Thoracic aorta (tissue), 2 donors: Measurements from ENCODE around the gene FIGN. TPM values are rescaled to one million over a fixed set of nuclear protein-coding genes. Genes with fewer than 3 reads are reported as not detected.

Experiments used
- ATAC-seq: fragments of 150-250 bp; one replicate; pipeline ENCODE4 v1.8.0; 2017; ENCODE audit warnings: low read depth; ENCODE audit not compliant: insufficient number of reproducible peaks, low FRiP score
- DNase-seq: peaks from one replicate; pipeline ENCODE4 v3.0.0-alpha.2; 2020; ENCODE audit warnings: low spot score
- H3K27ac ChIP-seq, 2 donors: fragments of 200-600 bp; sonication (generic); 1 replicate in 1 of 2; 2 replicates in 1 of 2; pipeline ENCODE4 v1.5.1; 2016; ENCODE audit warnings: mild to moderate bottlenecking in 2 of 2, moderate library complexity in 2 of 2
- H3K27me3 ChIP-seq: fragments of 200-600 bp; sonication (generic); replicated peaks from 2 replicates; pipeline ENCODE4 v1.6.0; 2016; ENCODE audit warnings: mild to moderate bottlenecking; ENCODE audit not compliant: insufficient read depth
- H3K36me3 ChIP-seq: fragments of 200-600 bp; sonication (generic); one replicate; pipeline ENCODE4 v1.5.1; 2016
- H3K4me1 ChIP-seq, 2 donors: fragments of 200-600 bp; sonication (generic); 1 replicate in 1 of 2; 2 replicates in 1 of 2; pipeline versions ENCODE4 v1.5.1 to v1.6.0; 2016; ENCODE audit warnings: low read depth in 2 of 2, mild to moderate bottlenecking in 1 of 2; ENCODE audit not compliant: control insufficient read depth in 1 of 2
- H3K4me3 ChIP-seq: fragments of 200-600 bp; sonication (generic); 2 replicates; pipeline ENCODE4 v1.5.1; 2016; ENCODE audit warnings: mild to moderate bottlenecking
- H3K9me3 ChIP-seq: fragments of 200-600 bp; sonication (generic); 2 replicates; pipeline ENCODE4 v1.5.1; 2016
- total RNA-seq, 2 donors: library from RNA; depleted of rRNA; stranded (reverse); fragments of >200 nt; gene quantifications; one replicate each; pipeline versions ENCODE4 v1.1.0 to v1.2.3, GENCODE V29; 2016
- TF ChIP-seq, protein P1 (sequence below): fragments of 200-600 bp; sonication (generic); IDR thresholded peaks from one replicate; pipeline ENCODE4 v1.5.1; 2019; ENCODE audit warnings: antibody characterized with exemption

FIGN gene
- total RNA-seq, 2 donors from 2014 or later: 10.8 to 21.2 TPM

DNA sequence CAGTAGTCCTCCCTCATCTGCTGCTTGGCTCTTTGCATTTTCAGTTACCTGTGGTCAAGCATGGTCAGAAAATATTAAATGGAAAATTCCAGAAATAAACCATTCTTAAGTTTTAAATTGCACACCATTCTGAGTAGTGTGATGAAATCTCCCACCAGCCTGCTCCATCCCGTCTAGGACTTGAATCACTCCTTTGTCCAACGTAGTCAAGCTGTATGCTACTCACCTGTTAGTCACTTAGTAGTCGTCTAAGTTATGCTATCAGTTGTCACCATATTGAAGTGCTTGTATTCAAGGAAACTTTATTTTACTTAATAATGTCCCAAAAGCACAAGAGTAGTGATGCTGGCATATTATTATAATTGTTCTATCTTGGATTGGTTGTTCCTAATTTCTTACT is 172.5 kb downstream of the FIGN start:
- Histone ChIP-seq H3K9me3 (no peaks in the 10 kb centered on the region), H3K27ac (no peak overlapping the region), H3K27me3 (no peaks in the 10 kb centered on the region), H3K4me1 (peaks cover 0 to 3% of the 10 kb centered on the region in 2 donors), H3K36me3 (no peaks in the 10 kb centered on the region), H3K4me3 (no peak overlapping the region)
- ATAC-seq (no peak), DNase-seq (no peak)
- TF ChIP-seq, protein P1, sequence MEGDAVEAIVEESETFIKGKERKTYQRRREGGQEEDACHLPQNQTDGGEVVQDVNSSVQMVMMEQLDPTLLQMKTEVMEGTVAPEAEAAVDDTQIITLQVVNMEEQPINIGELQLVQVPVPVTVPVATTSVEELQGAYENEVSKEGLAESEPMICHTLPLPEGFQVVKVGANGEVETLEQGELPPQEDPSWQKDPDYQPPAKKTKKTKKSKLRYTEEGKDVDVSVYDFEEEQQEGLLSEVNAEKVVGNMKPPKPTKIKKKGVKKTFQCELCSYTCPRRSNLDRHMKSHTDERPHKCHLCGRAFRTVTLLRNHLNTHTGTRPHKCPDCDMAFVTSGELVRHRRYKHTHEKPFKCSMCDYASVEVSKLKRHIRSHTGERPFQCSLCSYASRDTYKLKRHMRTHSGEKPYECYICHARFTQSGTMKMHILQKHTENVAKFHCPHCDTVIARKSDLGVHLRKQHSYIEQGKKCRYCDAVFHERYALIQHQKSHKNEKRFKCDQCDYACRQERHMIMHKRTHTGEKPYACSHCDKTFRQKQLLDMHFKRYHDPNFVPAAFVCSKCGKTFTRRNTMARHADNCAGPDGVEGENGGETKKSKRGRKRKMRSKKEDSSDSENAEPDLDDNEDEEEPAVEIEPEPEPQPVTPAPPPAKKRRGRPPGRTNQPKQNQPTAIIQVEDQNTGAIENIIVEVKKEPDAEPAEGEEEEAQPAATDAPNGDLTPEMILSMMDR: no peak

DNA sequence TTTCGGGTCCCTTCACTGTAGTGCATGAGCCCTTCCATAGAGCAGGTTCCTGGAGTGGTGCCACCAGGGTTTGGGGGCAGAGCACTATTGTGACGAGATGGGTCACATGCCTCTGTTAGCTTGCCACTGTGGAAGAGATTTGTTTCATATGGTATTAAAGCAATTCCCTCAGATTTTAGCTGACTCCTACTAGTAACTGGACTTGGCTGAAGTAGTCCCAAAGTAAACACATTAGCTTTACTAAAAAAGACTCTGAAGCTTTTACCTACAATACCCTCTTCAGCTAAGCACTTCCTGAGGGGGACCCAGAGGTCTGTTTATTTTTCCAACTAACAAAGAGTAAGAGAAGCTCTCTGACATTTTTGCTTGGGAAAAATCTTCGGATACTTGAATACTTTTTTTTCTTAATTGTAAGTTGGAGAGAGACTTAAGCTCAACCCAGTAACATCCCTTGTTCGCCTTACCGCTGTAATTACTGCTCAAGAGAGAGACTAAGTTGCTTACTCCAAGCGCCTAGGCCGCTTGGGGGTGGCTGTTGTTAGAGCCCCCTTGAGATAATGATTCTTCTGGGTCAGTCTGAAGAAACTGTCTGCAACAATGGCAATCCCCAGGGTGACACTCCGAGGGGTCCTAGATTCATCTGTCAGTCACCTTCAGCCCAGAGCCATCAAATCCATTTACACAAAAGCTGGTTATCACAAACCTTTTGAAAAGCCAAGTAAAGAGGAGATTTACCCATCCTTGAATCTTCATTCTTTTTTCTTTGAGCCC is 177.4 kb downstream of the FIGN start:
- TF ChIP-seq, protein P1: no peak
- no peak for DNase-seq
- no peak for ATAC-seq
- no peaks in the 10 kb centered on the region for H3K27me3 ChIP-seq
- peaks cover 0 to 18% of the 10 kb centered on the region in 2 donors for H3K4me1 ChIP-seq
- no peaks in the 10 kb centered on the region for H3K9me3 ChIP-seq
- no peak overlapping the region for H3K4me3 ChIP-seq
- no peak overlapping the region for H3K27ac ChIP-seq
- no peaks in the 10 kb centered on the region for H3K36me3 ChIP-seq

DNA sequence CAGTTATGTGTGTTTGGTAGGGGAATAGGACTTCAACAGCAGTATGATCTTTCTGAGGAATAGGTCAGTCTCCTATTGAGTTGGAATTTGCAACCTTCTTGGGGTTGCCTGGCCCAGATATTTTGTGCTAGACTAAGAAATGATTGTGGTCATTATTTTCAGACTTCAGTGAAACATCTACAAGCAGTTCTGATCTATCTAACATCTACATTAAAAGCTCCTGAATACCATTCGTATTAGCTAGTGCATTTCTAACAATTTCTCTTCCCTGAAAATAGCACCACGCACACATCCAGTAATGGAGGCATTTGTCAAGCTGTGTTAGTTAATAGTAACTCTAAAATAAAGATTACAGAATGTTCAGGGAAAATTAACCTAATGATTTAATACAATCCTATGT is 179.3 kb downstream of the FIGN start:
- Histone ChIP-seq H3K27ac (no peak overlapping the region), H3K36me3 (no peaks in the 10 kb centered on the region), H3K9me3 (no peaks in the 10 kb centered on the region), H3K4me1 (peaks cover 0 to 27% of the 10 kb centered on the region in 2 donors), H3K27me3 (no peaks in the 10 kb centered on the region), H3K4me3 (no peak overlapping the region)
- ATAC-seq: no peak
- no peak for DNase-seq
- TF ChIP-seq, protein P1: no peak

DNA sequence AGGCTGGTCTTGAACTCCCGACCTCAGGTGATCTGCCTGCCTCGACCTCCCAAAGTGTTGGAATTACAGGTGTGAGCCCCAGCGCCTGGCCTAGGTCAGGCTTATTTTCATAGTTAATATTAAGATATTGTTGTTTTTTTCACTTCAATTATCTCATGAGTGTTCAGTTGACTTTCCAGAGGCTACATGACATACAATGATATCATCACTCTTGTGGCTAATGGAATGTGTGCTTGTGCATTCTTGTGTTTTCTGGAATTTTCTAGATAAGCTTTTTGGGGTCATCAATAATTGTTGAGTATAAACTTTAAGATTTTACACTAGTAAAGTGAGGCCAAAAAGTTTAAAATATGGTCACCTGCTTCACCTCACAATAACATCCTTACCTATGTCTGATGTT is 180.9 kb downstream of the FIGN start:
- H3K27ac ChIP-seq: no peak overlapping the region

GRCh38 chr2:163553601-163554000 is 182.2 kb downstream of the FIGN start:
- Histone ChIP-seq H3K4me3 (no peak overlapping the region), H3K9me3 (no peaks in the 10 kb centered on the region), H3K27ac (no peak overlapping the region), H3K36me3 (no peaks in the 10 kb centered on the region), H3K27me3 (no peaks in the 10 kb centered on the region), H3K4me1 (peaks cover 0 to 27% of the 10 kb centered on the region in 2 donors)
- ATAC-seq (no peak), DNase-seq (no peak)
- TF ChIP-seq, protein P1: no peak

More for the DNA sequence above, 180.9 kb downstream of the FIGN start:
- ATAC-seq (no peak), DNase-seq (no peak)
- Histone ChIP-seq H3K4me1 (peaks cover 0 to 27% of the 10 kb centered on the region in 2 donors), H3K4me3 (no peak overlapping the region), H3K9me3 (no peaks in the 10 kb centered on the region), H3K36me3 (no peaks in the 10 kb centered on the region), H3K27me3 (no peaks in the 10 kb centered on the region)
- TF ChIP-seq, protein P1: no peak
